ENCODE results near the gene MPZL1. TPM values are rescaled to one million over a fixed set of nuclear protein-coding genes. Genes with fewer than 3 reads are reported as not detected.
A peak's percentile ranks its signal among the peaks of the same experiment; 100 is the strongest.
"Not testable (repeated sequence)": the region's sequence is repeated elsewhere in the genome, so short reads cannot be mapped to it uniquely, and the experiment has no call there.

MPZL1 gene
- polyA plus RNA-seq, 1 donor = 66.3 TPM

DNA sequence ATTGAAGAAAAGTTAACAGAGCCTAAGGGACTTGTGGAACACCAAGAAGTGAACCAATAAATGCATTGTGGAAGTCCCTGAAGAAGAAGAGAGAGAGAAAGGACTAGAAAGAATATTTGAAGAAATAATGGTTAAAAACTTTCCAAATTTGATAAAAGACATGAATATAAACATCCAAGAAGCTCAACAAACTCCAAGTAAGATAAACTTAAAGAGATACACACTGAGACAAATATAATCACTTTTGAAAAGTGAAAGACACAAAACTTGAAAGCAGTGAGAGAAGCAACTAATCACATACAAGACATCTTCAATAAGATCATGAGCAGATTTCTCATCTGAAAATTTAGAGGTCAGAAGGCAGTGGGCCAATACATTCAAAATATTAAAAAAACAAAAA, 91.2 kb downstream of the MPZL1 start:
- no peak for DNase-seq (ENCODE audit: low read depth)

DNA sequence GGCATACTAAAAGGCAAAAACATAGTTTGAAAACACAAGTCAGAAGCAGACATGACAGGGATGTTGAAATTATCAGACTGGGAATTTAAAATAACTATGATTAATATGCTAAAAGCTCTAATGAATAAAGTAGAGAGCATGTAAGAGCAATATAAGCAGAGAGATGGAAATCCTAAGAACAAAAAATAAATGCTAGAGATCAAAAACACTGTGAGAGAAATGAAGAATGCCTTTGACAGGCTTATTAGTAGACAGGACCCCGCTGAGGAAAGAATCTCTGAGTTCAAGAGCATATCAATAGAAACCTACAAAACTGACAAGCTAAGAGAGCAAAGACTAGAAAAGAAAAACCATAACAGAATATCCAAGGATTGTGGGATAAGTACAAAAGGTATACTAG, 93.9 kb downstream of the MPZL1 start:
- no peak for DNase-seq (ENCODE audit: low read depth)

GRCh38 chr1:167819849-167820683, 98.3 kb downstream of the MPZL1 start:
- peak; percentile 13 for DNase-seq (ENCODE audit: low read depth)

DNA sequence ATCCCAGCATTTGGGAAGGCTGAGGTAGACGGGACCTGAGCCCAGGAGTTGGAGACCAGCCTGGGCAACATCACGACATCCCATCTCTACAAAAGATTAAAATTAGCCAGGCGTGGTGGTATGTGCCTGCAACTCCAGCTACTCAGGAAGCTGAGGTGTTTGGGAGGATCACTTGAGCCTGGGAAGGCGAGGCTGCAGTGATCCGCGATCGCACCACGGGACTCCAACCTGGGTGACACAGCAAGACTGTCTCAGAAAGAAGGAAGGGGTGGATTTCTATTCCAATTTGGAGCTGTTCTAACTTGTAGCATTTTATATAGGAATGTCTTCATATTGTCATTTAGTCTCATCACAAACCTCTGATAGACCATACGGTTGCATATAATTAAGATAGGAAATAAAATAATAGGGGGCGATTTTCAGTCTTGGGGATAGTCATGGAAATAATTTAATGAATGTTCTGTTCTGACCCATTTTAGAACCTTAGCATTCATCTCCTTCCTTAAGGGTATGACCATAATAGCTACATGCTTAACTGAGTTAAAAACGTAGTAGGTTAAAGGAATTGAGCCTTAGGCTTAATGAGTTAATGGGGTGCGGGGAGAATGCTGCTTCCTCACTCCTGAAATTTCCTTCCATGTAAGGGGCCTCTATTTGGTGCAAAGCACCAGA, 99.0 kb downstream of the MPZL1 start:
- DNase-seq (ENCODE audit: low read depth) = no peak

- no peak for DNase-seq (ENCODE audit: low read depth)
Measured at GRCh38 chr1:167821356-167821685, 99.5 kb downstream of the MPZL1 start.

GRCh38 chr1:167821969-167822685, 100.3 kb downstream of the MPZL1 start:
- no peak for DNase-seq (ENCODE audit: low read depth)

- DNase-seq (ENCODE audit: low read depth) = no peak
Measured at GRCh38 chr1:167824163-167824794, 102.5 kb downstream of the MPZL1 start.

- DNase-seq (ENCODE audit: low read depth) = no peak
Measured at GRCh38 chr1:167825419-167826079, 103.8 kb downstream of the MPZL1 start.

GRCh38 chr1:167826127-167826526, 104.3 kb downstream of the MPZL1 start:
- no peak for DNase-seq (ENCODE audit: low read depth)

DNA sequence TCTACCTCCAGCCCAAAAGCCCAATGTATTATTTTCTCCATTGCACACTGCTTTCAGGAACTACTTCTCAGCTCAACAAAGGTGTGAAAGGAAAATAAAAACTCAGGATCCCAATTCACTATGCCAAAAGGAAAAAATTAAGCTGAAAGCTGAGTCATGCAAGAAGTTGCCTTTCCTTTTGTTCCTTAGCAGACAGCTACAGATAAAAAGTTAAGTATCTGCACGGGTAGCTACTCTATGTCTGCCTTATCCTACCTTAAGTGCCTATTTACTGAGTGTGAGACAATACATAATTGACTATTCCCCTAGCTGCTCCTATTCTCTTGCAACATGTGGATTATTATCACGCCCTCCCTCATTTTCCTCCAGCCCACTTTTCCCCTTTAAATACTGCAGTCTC, 108.1 kb downstream of the MPZL1 start:
- DNase-seq (ENCODE audit: low read depth) = no peak

DNA sequence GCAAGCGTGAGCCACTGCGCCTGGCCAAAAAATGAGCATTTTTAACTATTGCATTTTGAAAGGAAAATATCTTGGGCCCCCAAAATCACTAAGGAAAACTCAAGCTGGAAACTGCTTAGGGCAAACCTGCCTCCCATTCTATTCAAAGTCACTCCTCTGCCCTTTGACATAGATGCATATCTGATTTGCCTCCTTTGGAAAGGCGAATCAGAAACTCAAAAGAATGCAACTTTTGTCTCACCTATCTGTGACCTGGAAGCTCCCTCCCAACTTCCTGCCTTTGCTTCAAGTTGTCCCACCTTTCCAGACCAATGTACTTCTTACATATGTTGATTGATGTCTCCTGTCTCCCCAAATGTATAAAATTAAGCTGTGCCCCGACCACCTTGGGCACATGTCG, 108.9 kb downstream of the MPZL1 start:
- not testable (repeated sequence) for DNase-seq (ENCODE audit: low read depth)

DNA sequence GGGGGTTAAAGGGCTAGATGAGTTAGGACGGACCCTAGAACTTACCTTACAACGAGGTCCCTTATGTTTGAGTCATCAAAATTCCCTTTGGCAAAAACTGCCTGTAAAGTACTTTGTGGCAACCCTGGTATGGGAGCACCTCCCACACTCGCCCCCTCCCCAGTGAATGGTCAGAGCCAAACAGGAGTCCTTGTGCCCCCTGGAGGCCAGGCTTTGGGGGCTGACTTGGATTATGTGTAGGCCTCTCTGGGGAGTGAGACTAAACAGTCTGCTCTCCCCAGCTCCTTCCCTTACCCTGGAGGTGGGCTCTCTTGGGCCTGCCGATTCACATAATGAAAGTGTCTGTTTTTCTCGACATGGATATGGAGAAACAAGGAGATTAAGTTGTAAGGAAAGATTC, 110.9 kb downstream of the MPZL1 start:
- DNase-seq (ENCODE audit: low read depth) = no peak

DNA sequence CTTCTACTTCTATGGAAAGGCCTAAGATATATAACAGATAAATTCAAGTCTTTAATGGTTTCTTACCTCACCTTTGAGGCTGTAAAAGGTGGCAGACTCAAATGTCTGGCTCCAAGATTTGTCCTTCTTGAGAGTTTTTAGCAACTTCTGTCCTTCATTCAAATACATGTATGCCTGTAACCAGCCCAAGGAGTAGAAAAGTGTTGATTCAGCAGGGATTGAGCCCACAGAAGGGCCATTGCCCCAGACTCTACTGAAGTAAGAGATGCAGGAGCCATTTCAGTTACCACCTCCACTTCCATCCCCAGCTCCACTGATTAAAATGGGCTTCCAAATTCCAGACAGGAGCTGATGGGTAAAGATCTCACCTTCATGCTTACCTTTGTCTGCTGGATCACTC, 112.1 kb downstream of the MPZL1 start:
- no peak for DNase-seq (ENCODE audit: low read depth)

DNA sequence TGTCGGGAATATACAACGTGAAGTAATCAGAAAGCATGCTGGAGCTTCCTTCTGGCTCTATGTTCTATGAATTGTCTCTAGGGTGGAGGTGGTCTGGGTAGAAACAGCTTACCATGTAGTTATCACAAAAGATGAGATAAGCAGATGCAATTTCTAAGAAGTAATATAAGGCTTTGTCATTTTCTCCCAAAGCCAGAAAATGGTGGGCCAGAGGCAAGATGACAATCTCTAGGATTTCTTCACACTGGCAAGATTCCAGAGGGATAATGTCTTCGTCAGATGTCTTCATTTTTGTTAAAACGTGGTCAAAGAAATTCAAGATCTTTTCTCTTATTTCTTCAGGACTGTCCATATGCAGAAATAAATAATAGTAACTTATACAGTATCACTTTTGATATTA, 114.4 kb downstream of the MPZL1 start:
- DNase-seq (ENCODE audit: low read depth) = no peak

DNA sequence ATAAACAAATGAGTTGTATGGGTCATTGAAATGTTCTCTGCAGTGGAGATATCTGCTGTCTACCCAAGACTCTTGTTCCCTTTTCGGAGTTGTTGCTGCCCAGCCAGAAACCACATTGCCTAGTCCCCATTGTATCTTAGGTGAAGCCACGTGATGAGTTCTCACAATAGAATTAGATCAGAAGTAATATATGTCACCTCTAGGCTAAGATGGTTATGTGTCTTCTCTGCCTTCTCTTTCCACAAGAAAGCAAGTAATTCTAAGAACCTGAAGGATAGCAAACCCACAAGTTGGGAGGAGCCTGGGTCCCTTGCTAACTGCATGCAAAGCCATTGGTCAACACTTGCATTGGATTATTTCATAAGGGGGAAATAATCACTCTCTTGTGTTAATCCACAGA, 115.5 kb downstream of the MPZL1 start:
- no peak for DNase-seq (ENCODE audit: low read depth)

- no peak for DNase-seq (ENCODE audit: low read depth)
Measured at GRCh38 chr1:167839009-167839408, 117.2 kb downstream of the MPZL1 start.

Other genes starting within 250 kb of the MPZL1 start
- 1.2 TPM for gene CD247, start 203.5 kb upstream of the MPZL1 start, polyA plus RNA-seq (ENCODE audit: insufficient read length)
- 19.7 TPM for gene CREG1, start 168.2 kb upstream of the MPZL1 start, polyA plus RNA-seq (ENCODE audit: insufficient read length)
- gene RCSD1, start 91.8 kb upstream of the MPZL1 start, polyA plus RNA-seq (ENCODE audit: insufficient read length) = 52.9 TPM
- 0.18 TPM for gene ADCY10, start 192.2 kb downstream of the MPZL1 start, polyA plus RNA-seq (ENCODE audit: insufficient read length)
- gene DCAF6, start 214.7 kb downstream of the MPZL1 start, polyA plus RNA-seq (ENCODE audit: insufficient read length) = 127 TPM
- gene MPC2, start 215.1 kb downstream of the MPZL1 start, polyA plus RNA-seq (ENCODE audit: insufficient read length) = 66.5 TPM